HEK293T (cell line): ENCODE data around the gene FBXL13.
"Not testable (repeated sequence)": the region's sequence is repeated elsewhere in the genome, so short reads cannot be mapped to it uniquely, and the experiment has no call there.

Experiments used
- BHLHE40 ChIP-seq: fragments of 450-650 bp; IDR thresholded peaks from 2 replicates; pipeline ENCODE4 v1.6.1; 2016; ENCODE audit warnings: mild to moderate bottlenecking, moderate library complexity, borderline replicate concordance
- ELF4 ChIP-seq: fragments of 450-650 bp; IDR thresholded peaks from 2 replicates; pipeline ENCODE4 v1.6.1; 2017; ENCODE audit warnings: antibody characterized with exemption
- FOXA1 ChIP-seq: fragments of 450-650 bp; IDR thresholded peaks from 2 replicates; pipeline ENCODE4 v1.6.1; 2016; ENCODE audit warnings: mild to moderate bottlenecking
- FOXK2 ChIP-seq: fragments of 450-650 bp; IDR thresholded peaks from 2 replicates; pipeline ENCODE4 v1.6.1; 2016; ENCODE audit warnings: mild to moderate bottlenecking
- SUZ12 ChIP-seq: fragments of 450-650 bp; IDR thresholded peaks from 2 replicates; pipeline ENCODE4 v1.6.1; 2016; ENCODE audit warnings: mild to moderate bottlenecking

GRCh38 chr7:103078226-103078625 lies 3.6 kb upstream of the FBXL13 start:
- TF ChIP-seq FOXK2, BHLHE40, ELF4, SUZ12, FOXA1: not testable (repeated sequence)
